Glutamatergic neuron (in vitro differentiated cells): ENCODE measurements around the gene KRT34. TPM values are rescaled to one million over a fixed set of nuclear protein-coding genes. Genes with fewer than 3 reads are reported as not detected.
"Not testable (repeated sequence)": the region's sequence is repeated elsewhere in the genome, so short reads cannot be mapped to it uniquely, and the experiment has no call there.

Experiments
- DNase-seq: peaks from one replicate; pipeline ENCODE4 v3.0.0; 2022
- H3K27ac Mint-ChIP-seq: one replicate; pipeline ENCODE4 v1.8.0; 2020; ENCODE audit warnings: mild to moderate bottlenecking, mixed read lengths, inconsistent platforms; ENCODE audit not compliant: unreplicated experiment
- H3K27me3 Mint-ChIP-seq: one replicate; pipeline ENCODE4 v1.8.0; 2020; ENCODE audit warnings: mild to moderate bottlenecking, moderate library complexity, mixed read lengths, inconsistent platforms; ENCODE audit not compliant: unreplicated experiment
- H3K36me3 Mint-ChIP-seq: one replicate; pipeline ENCODE4 v1.8.0; 2020; ENCODE audit warnings: mild to moderate bottlenecking, mixed read lengths, inconsistent platforms; ENCODE audit not compliant: unreplicated experiment
- H3K4me1 Mint-ChIP-seq: one replicate; pipeline ENCODE4 v1.8.0; 2020; ENCODE audit warnings: mild to moderate bottlenecking, low read depth, mixed read lengths, inconsistent platforms; ENCODE audit not compliant: unreplicated experiment
- H3K4me3 Mint-ChIP-seq: one replicate; pipeline ENCODE4 v1.8.0; 2020; ENCODE audit warnings: mild to moderate bottlenecking, mixed read lengths, inconsistent platforms; ENCODE audit not compliant: unreplicated experiment
- H3K9me3 Mint-ChIP-seq: one replicate; pipeline ENCODE4 v1.8.0; 2020; ENCODE audit warnings: mild to moderate bottlenecking, moderate library complexity, mixed read lengths, inconsistent platforms; ENCODE audit not compliant: unreplicated experiment
- total RNA-seq: library from RNA; stranded (reverse); fragmentation: NEBNext Ultra II Directional; extraction: Animal tissue kit (Norgen Biotek cat#: 25700); gene quantifications from one replicate; pipeline ENCODE4 v1.2.1, GENCODE V29; 2021; ENCODE audit not compliant: unreplicated experiment
- TF ChIP-seq, protein P1 (sequence below): fragments of 200-600 bp; sonication (generic); IDR thresholded peaks from one replicate; pipeline ENCODE4 v1.5.0; 2021; ENCODE audit not compliant: partially characterized antibody, unreplicated experiment

Gene KRT34
- total RNA-seq, 1 donor from 2014 or later = not detected

DNA sequence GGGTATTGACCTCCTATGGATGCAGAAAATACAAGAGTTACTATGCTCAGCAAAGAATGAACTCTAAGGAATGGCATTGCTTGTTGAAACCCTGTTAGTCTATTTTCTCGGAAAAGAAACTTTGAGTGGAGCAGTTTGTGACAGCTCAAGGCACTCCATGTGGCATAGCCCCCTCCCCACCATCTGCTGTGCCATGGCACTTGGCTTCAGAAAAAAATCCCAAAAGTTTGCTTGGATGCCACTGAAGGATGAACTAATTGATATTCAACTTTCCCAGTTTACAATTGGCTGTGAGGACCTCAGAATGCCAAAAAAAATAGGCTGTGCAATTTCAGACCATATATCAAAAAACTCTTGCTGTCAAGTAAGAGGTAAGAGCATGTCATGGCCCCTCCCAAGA, 13.5 kb upstream of the KRT34 start:
- Mint-ChIP-seq H3K4me3 (no peak overlapping the region), H3K36me3 (no peaks in the 10 kb centered on the region), H3K4me1 (peaks cover 1% of the 10 kb centered on the region), H3K27ac (no peak overlapping the region), H3K27me3 (peaks cover 5% of the 10 kb centered on the region), H3K9me3 (peaks cover 4% of the 10 kb centered on the region)
- DNase-seq = no peak
- TF ChIP-seq, protein P1, sequence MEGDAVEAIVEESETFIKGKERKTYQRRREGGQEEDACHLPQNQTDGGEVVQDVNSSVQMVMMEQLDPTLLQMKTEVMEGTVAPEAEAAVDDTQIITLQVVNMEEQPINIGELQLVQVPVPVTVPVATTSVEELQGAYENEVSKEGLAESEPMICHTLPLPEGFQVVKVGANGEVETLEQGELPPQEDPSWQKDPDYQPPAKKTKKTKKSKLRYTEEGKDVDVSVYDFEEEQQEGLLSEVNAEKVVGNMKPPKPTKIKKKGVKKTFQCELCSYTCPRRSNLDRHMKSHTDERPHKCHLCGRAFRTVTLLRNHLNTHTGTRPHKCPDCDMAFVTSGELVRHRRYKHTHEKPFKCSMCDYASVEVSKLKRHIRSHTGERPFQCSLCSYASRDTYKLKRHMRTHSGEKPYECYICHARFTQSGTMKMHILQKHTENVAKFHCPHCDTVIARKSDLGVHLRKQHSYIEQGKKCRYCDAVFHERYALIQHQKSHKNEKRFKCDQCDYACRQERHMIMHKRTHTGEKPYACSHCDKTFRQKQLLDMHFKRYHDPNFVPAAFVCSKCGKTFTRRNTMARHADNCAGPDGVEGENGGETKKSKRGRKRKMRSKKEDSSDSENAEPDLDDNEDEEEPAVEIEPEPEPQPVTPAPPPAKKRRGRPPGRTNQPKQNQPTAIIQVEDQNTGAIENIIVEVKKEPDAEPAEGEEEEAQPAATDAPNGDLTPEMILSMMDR = no peak

DNA sequence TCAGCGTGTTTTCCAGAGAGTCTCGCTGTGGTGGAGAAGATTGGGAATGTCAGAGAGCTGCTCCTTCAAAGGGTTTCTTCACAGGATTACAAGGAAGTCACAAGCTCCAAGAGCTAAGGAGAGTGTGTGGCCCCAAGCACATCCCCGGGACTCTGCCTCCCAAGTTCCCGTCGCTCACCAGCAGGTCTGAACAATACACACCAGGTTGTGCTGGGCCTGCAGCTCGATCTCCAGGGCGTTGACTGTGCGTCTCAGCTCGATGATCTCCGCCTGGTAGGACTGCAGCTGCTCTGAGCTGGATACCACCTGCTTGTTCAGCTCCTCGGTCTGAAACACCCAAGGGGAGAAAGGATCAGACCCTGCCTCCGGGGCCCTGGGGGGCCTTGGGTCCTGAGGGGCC, 12.9 kb upstream of the KRT34 start:
- H3K36me3 Mint-ChIP-seq, H3K27me3 Mint-ChIP-seq, H3K4me3 Mint-ChIP-seq, H3K27ac Mint-ChIP-seq, DNase-seq, H3K9me3 Mint-ChIP-seq, H3K4me1 Mint-ChIP-seq: not testable (repeated sequence)

DNA sequence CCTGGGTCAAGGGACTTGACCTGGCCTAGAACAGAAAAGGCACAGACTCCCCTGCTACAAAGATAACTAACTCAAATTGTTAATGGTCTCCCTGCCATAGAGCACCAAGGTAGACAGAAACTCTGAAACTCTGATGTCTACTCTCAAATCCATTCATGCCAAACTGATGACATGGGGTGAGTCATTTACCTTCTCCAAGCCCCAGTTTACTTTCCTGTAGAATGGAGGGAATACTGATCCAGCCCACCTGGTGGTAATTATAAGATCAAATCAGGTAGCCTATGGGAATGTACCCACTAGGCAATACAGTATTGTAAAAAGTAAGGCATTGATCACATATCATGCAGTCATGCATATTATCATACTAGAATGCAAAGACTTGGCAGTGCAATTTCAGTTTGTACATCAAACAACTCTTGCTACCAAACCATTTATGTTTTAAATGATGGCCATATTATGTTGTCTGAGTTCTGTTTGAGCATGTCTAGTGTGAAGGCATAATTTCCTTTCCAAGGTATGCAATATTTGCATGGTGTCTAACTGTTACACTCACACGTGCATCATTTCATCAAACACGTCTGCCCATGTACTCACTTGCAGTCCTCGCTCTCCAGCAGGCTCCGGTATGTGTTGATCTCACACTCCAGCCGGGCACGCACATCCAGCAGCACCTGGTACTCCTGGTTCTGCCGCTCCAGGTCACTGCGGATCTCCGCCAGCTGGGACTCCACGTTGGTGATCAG, 12.3 kb upstream of the KRT34 start:
- H3K9me3 Mint-ChIP-seq = peaks cover 4% of the 10 kb centered on the region
- H3K36me3 Mint-ChIP-seq = no peaks in the 10 kb centered on the region
- H3K4me1 Mint-ChIP-seq = no peaks in the 10 kb centered on the region
- no peak for DNase-seq
- H3K27ac Mint-ChIP-seq = no peak overlapping the region
- H3K27me3 Mint-ChIP-seq = peaks cover 5% of the 10 kb centered on the region
- TF ChIP-seq, protein P1 = no peak
- no peak overlapping the region for H3K4me3 Mint-ChIP-seq

DNA sequence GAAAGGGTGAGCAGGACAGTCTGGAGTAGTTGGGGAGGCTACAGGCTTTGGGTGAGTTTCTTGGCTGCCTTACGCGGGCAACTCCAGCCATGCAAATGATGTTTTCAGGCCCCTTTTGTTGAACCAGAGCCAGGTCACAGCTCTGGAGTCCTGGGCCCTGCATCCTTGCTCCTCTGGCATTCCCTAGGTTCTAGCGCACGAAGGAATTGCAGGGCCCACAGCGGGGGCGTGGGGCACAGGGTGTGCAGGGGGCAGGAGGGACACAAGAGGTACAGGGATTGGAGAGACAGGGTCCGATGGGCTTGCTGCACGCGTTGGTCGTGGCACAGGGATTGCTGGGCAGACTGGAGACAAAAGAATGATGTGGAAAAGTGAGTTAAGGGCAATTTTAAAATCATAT, 11.7 kb upstream of the KRT34 start:
- H3K27ac Mint-ChIP-seq = no peak overlapping the region
- no peak for DNase-seq
- H3K4me3 Mint-ChIP-seq = no peak overlapping the region
- TF ChIP-seq, protein P1 = no peak
- no peaks in the 10 kb centered on the region for H3K4me1 Mint-ChIP-seq
- H3K27me3 Mint-ChIP-seq = peaks cover 5% of the 10 kb centered on the region
- H3K36me3 Mint-ChIP-seq = no peaks in the 10 kb centered on the region
- H3K9me3 Mint-ChIP-seq = peaks cover 4% of the 10 kb centered on the region

DNA sequence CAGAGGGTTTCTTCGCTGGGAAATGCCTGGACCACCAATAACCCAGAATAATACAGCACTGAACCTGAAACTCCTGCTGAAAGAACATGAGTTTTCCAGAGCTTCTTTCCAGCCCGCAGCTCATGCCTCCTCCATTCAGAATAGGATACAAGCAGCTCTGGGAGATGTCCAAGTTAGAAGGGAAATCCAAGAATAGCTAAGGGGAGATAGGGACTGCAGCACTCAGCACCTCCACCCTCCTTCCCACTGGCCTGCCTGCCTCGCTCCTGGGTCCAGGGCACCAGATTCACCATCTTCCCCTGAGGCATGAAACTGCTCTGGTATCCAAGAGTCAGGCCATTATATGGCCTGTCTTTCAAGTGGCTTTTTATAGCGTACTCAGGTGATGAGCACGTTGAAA, 11.2 kb upstream of the KRT34 start:
- Mint-ChIP-seq H3K27me3 (peaks cover 5% of the 10 kb centered on the region), H3K27ac (no peak overlapping the region), H3K9me3 (peaks cover 4% of the 10 kb centered on the region), H3K36me3 (no peaks in the 10 kb centered on the region), H3K4me1 (no peaks in the 10 kb centered on the region), H3K4me3 (no peak overlapping the region)
- DNase-seq = no peak
- TF ChIP-seq, protein P1 = no peak
